B cell (primary cell): ENCODE measurements around the gene C6orf132. TPM values are rescaled to one million over a fixed set of nuclear protein-coding genes. Genes with fewer than 3 reads are reported as not detected.

Experiments used
- ATAC-seq: fragments of 200-7000 bp; cut with Tn5 transposase; one replicate; pipeline ENCODE4 v1.10.0; 2021; ENCODE audit warnings: low read depth, mild to moderate bottlenecking, moderate number of reproducible peaks, moderate library complexity
- CTCF ChIA-PET: fragments of 350-600 bp; sonication (Branson Sonifier 250); formaldehyde crosslinking; loops from one replicate; lab custom pipeline; 2021; ENCODE audit warnings: antibody characterized with exemption, inconsistent platforms; lab: Charles Lee
- POLR2A ChIA-PET: fragments of 350-600 bp; sonication (Branson Sonifier 250); formaldehyde crosslinking; loops from one replicate; lab custom pipeline; 2021; ENCODE audit warnings: antibody characterized with exemption; lab: Charles Lee
- DNase-seq: peaks from one replicate; pipeline ENCODE4 v3.0.0; 2013
- H2AFZ ChIP-seq: 2 replicates; pipeline ENCODE4 v1.6.1; 2012; ENCODE audit warnings: mild to moderate bottlenecking, low read depth, low read length; ENCODE audit not compliant: insufficient read depth, poor library complexity, severe bottlenecking
- H3K27ac ChIP-seq, 2 donors: 1 replicate in 1 of 2; 2 replicates in 1 of 2; pipeline ENCODE4 v1.5.1; 2012 to 2013; ENCODE audit warnings: low read length in 2 of 2, mild to moderate bottlenecking in 2 of 2, moderate library complexity in 1 of 2
- H3K27me3 ChIP-seq, 4 experiments: fragments of 200-600 bp in 1 of 4; sonication (generic) in 1 of 4; replicated peaks in 1 of 4; 1 replicate in 2 of 4; 2 replicates in 2 of 4; pipeline versions ENCODE4 v1.6.1 to v1.7.0; 2013 to 2016; ENCODE audit warnings: low read length in 3 of 4, mild to moderate bottlenecking in 2 of 4, mixed read lengths in 1 of 4, moderate library complexity in 1 of 4; ENCODE audit not compliant: insufficient read depth in 4 of 4, control insufficient read depth in 3 of 4; ENCODE audit errors: control extremely low read depth in 1 of 4
- H3K36me3 ChIP-seq, 2 experiments: replicated peaks in 1 of 2; 1 replicate in 1 of 2; 2 replicates in 1 of 2; pipeline versions ENCODE4 v1.6.1 to v1.7.1; 2013; ENCODE audit warnings: low read length in 1 of 2; ENCODE audit not compliant: insufficient read depth in 2 of 2, control insufficient read depth in 1 of 2; ENCODE audit errors: control extremely low read depth in 1 of 2, extremely low read depth in 1 of 2
- H3K4me1 ChIP-seq, 2 donors: fragments of 200-600 bp in 1 of 2; sonication (generic) in 1 of 2; 1 replicate in 1 of 2; 2 replicates in 1 of 2; pipeline versions ENCODE4 v1.5.1 to v1.6.1; 2013 to 2017; ENCODE audit warnings: low read length in 2 of 2; ENCODE audit not compliant: control insufficient read depth in 2 of 2, insufficient read depth in 2 of 2
- H3K4me2 ChIP-seq: replicated peaks from 2 replicates; pipeline ENCODE3; 2012; ENCODE audit warnings: mild to moderate bottlenecking, low read depth, low read length; ENCODE audit not compliant: poor library complexity, severe bottlenecking
- H3K4me3 ChIP-seq, 5 experiments: fragments of 200-600 bp in 1 of 5; sonication (generic) in 1 of 5; 1 replicate in 3 of 5; 2 replicates in 2 of 5; pipeline versions ENCODE4 v1.5.1 to v1.7.0; 2011 to 2016; ENCODE audit warnings: low read length in 4 of 5, mild to moderate bottlenecking in 4 of 5, low read depth in 2 of 5, control low read depth in 1 of 5, moderate library complexity in 1 of 5; ENCODE audit not compliant: insufficient read depth in 1 of 5; ENCODE audit errors: control extremely low read depth in 1 of 5, extremely low read depth in 1 of 5
- H3K79me2 ChIP-seq: fragments of 200-600 bp; sonication (generic); one replicate; pipeline ENCODE4 v1.6.0; 2016; ENCODE audit warnings: low read length; ENCODE audit not compliant: control insufficient read depth, insufficient read depth
- H3K9ac ChIP-seq: fragments of 200-600 bp; sonication (generic); 2 replicates; pipeline ENCODE4 v1.6.1; 2017; ENCODE audit warnings: mild to moderate bottlenecking, low read length, moderate library complexity
- H3K9me3 ChIP-seq, 3 donors: one replicate each; pipeline versions ENCODE4 v1.6.1 to v1.7.1; 2013; ENCODE audit warnings: low read length in 2 of 3; ENCODE audit not compliant: control insufficient read depth in 2 of 3, insufficient read depth in 1 of 3; ENCODE audit errors: control extremely low read depth in 1 of 3
- H4K20me1 ChIP-seq: 2 replicates; pipeline ENCODE4 v1.6.0; 2012; ENCODE audit warnings: mild to moderate bottlenecking, low read length; ENCODE audit not compliant: insufficient read depth, control insufficient read depth, poor library complexity, severe bottlenecking
- H3K27ac Mint-ChIP-seq: one replicate; pipeline ENCODE4 v1.8.0; 2021; ENCODE audit warnings: mixed read lengths
- H3K27me3 Mint-ChIP-seq: one replicate; pipeline ENCODE4 v1.8.0; 2021; ENCODE audit warnings: mixed read lengths
- H3K4me1 Mint-ChIP-seq: one replicate; pipeline ENCODE4 v1.8.0; 2021; ENCODE audit warnings: mixed read lengths
- H3K4me3 Mint-ChIP-seq: one replicate; pipeline ENCODE4 v1.8.0; 2021; ENCODE audit warnings: mixed read lengths
- H3K9me3 Mint-ChIP-seq: one replicate; pipeline ENCODE4 v1.8.0; 2022; ENCODE audit warnings: mixed read lengths; ENCODE audit not compliant: insufficient read depth
- CTCF ChIP-seq: fragments of 200-600 bp; IDR thresholded peaks from one replicate; pipeline ENCODE4 v1.8.0; 2022; ENCODE audit warnings: antibody characterized with exemption, mild to moderate bottlenecking
- EZH2 ChIP-seq: IDR thresholded peaks from 2 replicates; pipeline ENCODE4 v1.6.1; 2012; ENCODE audit warnings: borderline replicate concordance, low read depth, mild to moderate bottlenecking, moderate library complexity, low read length; ENCODE audit not compliant: insufficient read depth, poor library complexity, severe bottlenecking
- WGBS: methylation state at CpG from one replicate; pipeline ENCODE4 v1.1.5; 2013; ENCODE audit warnings: missing lambda C conversion rate; ENCODE audit not compliant: insufficient coverage; 5-methylcytosine and 5-hydroxymethylcytosine counted together
- intact Hi-C: fragments of 100-400 bp; cut with micrococcal nuclease; formaldehyde crosslinking; loops from one replicate; pipeline ENCODE4 v1.10.0; 2022
- polyA plus RNA-seq: library from polyadenylated mRNA; depleted of rRNA; stranded (reverse); fragments of >200 nt; gene quantifications from 2 replicates; pipeline ENCODE4 v1.2.3, GENCODE V29; 2012
- total RNA-seq, 2 donors: library from RNA; stranded (reverse); fragments of 120-200 nt in 1 of 2; gene quantifications; 1 replicate in 1 of 2; 2 replicates in 1 of 2; pipeline versions ENCODE4 v1.2.3 to v1.2.4, GENCODE V29; 2013 to 2022

C6orf132 gene
- total and polyA plus RNA-seq, 2 donors (not counting 1 experiment from before 2014, with no cell fraction given): 0.05 TPM; not detected in 1

- Mint-ChIP-seq H3K4me3 (no peak overlapping the region), H3K27ac (no peak overlapping the region), H3K4me1 (no peaks in the 10 kb centered on the region), H3K27me3 (peaks cover 12% of the 10 kb centered on the region), H3K9me3 (no peaks in the 10 kb centered on the region)
- Histone ChIP-seq H3K4me3 (no peak overlapping the region), H3K79me2 (no peaks in the 10 kb centered on the region), H3K9ac (no peak overlapping the region), H3K9me3 (no peaks in the 10 kb centered on the region), H3K27me3 (no peaks in the 10 kb centered on the region), H3K36me3 (no peaks in the 10 kb centered on the region), H3K27ac (no peak overlapping the region), H3K4me2 (no peak overlapping the region), H4K20me1 (no peaks in the 10 kb centered on the region), H2AFZ (no peak overlapping the region), H3K4me1 (no peaks in the 10 kb centered on the region)
- intact Hi-C loops: no loop called here
- CTCF ChIA-PET: no interaction called here
- POLR2A ChIA-PET: no interaction called here
- no peak for TF ChIP-seq EZH2
- TF ChIP-seq CTCF: no peak
- WGBS: 92% methylated on average over 2 of the region's 8 CpGs
- ATAC-seq: no peak
- DNase-seq: no peak
Observed at GRCh38 chr6:42120895-42121865, 21.2 kb downstream of the C6orf132 start.
